K562 treated with DMSO at 1 percent for 24 hours (cell line): ENCODE data around the gene TRMO. TPM values are rescaled to one million over a fixed set of nuclear protein-coding genes. Genes with fewer than 3 reads are reported as not detected.

Experiments used
- total RNA-seq: library from RNA; unstranded; fragments of 300-600 nt; gene quantifications from 2 replicates; pipeline ENCODE4 v1.2.3, GENCODE V29; 2022; ENCODE audit warnings: low read depth; ENCODE audit not compliant: insufficient read depth

The TRMO gene
- total RNA-seq: 6.7 and 9.4 TPM in 2 replicates

GRCh38 chr9:97921959-97922724, at the start of gene TRMO:
Gene TRMO (minus strand): TSS chr9:97922500. CDS start chr9:97922493, 7 bp downstream.

DNA sequence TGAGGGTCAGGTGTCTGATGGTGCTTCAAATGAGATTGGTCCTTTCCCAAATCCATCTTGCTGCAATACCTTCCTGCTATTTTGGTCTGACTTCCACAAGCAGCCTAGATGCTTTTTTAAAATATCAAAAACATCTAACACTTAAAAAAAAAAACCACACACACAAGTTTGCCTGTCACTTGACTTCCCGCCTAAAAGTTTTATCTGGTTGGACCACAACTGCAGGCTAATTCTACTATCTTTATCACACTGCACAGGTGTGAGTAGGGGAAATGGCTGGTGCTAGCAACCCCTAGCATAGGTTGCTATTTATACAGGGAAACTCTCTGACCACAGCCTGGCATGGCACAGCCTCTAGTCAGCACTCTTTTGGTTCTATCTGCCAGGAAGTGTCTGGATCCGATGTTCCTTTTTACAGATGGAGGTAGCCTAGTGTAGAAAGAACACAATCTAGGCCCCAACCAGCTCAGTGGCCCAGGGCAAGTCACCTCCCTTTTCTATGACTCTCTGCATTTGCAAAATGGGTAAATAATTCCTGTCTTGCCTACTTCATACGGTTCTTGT, 15.9 kb upstream of the TRMO start, which contains the start of gene HEMGN:
Gene HEMGN, minus strand, starts transcription at position 92 of the 564 bp plus-strand sequence. Its CDS starts 36 bp downstream, at position 56.

Other genes with a start within 250 kb of the TRMO start
- gene XPA, start 225.2 kb downstream of the TRMO start, total RNA-seq: 8.7 and 11.7 TPM in 2 replicates
- gene FOXE1, start 69.3 kb downstream of the TRMO start, total RNA-seq: not detected in 2 replicates
- gene HEMGN, start 15.7 kb upstream of the TRMO start, total RNA-seq: 4.1 and 4.2 TPM in 2 replicates
- 337 and 339 TPM in 2 replicates for gene ANP32B, start 60.8 kb upstream of the TRMO start, total RNA-seq
- gene NANS, start 134.2 kb upstream of the TRMO start, total RNA-seq: 355 and 370 TPM in 2 replicates
- gene TRIM14, start 196.7 kb upstream of the TRMO start, total RNA-seq: 15.9 and 17.5 TPM in 2 replicates